ENCODE results near the gene UPB1.

GRCh38 chr22:24457894-24458420, 37.2 kb upstream of the UPB1 start:
- TF ChIP-seq CTCF (IDR thresholded peaks at IDR 0.05) (no peak), ZBTB43 (CRISPR knock-in tag; IDR thresholded peaks at IDR 0.05) (no peak), ESRRA (CRISPR knock-in tag; IDR thresholded peaks at IDR 0.05; ENCODE audit: borderline replicate concordance) (no peak), CREM (CRISPR knock-in tag; IDR thresholded peaks at IDR 0.05) (no peak), ZNF232 (CRISPR knock-in tag; IDR thresholded peaks at IDR 0.05) (no peak), SP1 (CRISPR knock-in tag; conservative IDR thresholded peaks at IDR 0.05) (no peak)
- TF ChIP-seq, protein P1, sequence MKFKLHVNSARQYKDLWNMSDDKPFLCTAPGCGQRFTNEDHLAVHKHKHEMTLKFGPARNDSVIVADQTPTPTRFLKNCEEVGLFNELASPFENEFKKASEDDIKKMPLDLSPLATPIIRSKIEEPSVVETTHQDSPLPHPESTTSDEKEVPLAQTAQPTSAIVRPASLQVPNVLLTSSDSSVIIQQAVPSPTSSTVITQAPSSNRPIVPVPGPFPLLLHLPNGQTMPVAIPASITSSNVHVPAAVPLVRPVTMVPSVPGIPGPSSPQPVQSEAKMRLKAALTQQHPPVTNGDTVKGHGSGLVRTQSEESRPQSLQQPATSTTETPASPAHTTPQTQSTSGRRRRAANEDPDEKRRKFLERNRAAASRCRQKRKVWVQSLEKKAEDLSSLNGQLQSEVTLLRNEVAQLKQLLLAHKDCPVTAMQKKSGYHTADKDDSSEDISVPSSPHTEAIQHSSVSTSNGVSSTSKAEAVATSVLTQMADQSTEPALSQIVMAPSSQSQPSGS (CRISPR knock-in tag; IDR thresholded peaks at IDR 0.05; ENCODE audit: borderline replicate concordance, low read depth): no peak

Data from WTC11 (cell line).